Trophoblast cell (in vitro differentiated cells and primary cell): ENCODE results near the gene HIVEP1.
A peak's percentile ranks its signal among the peaks of the same experiment; 100 is the strongest.

ENCODE experiments used
- DNase-seq, 2 donors: peaks; one replicate each; pipeline ENCODE4 v3.0.0-alpha.2; 2016
- H2AFZ ChIP-seq: 2 replicates; pipeline ENCODE4 v1.6.1; 2013; ENCODE audit warnings: low read length, moderate library complexity, mild to moderate bottlenecking; ENCODE audit not compliant: insufficient read depth, poor library complexity
- H2AK5ac ChIP-seq: 2 replicates; pipeline ENCODE4 v1.6.1; 2013; ENCODE audit warnings: mild to moderate bottlenecking, low read length
- H2BK120ac ChIP-seq: 2 replicates; pipeline ENCODE4 v1.6.1; 2013; ENCODE audit warnings: low read length, mild to moderate bottlenecking, moderate library complexity; ENCODE audit not compliant: insufficient read depth, poor library complexity
- H2BK12ac ChIP-seq: 2 replicates; pipeline ENCODE4 v1.6.1; 2013; ENCODE audit warnings: mild to moderate bottlenecking, low read length, moderate library complexity
- H2BK5ac ChIP-seq: 2 replicates; pipeline ENCODE4 v1.6.1; 2013; ENCODE audit warnings: low read length, low read depth, moderate library complexity, mild to moderate bottlenecking; ENCODE audit not compliant: poor library complexity
- H3K14ac ChIP-seq: 2 replicates; pipeline ENCODE4 v1.6.1; 2013; ENCODE audit warnings: mild to moderate bottlenecking, low read length
- H3K18ac ChIP-seq: 2 replicates; pipeline ENCODE4 v1.6.1; 2013; ENCODE audit warnings: mild to moderate bottlenecking, low read length
- H3K23ac ChIP-seq: 2 replicates; pipeline ENCODE4 v1.6.1; 2013; ENCODE audit warnings: low read length
- H3K27ac ChIP-seq: 2 replicates; pipeline ENCODE4 v1.5.1; 2013; ENCODE audit warnings: low read depth, mild to moderate bottlenecking, inconsistent platforms, low read length, moderate library complexity
- H3K27me3 ChIP-seq: 2 replicates; pipeline ENCODE4 v1.6.1; 2013; ENCODE audit warnings: inconsistent platforms, mild to moderate bottlenecking, low read length, moderate library complexity; ENCODE audit not compliant: insufficient read depth
- H3K36me3 ChIP-seq, 2 experiments: 1 replicate in 1 of 2; 2 replicates in 1 of 2; pipeline ENCODE4 v1.6.1; 2013; ENCODE audit warnings: low read length in 2 of 2, mild to moderate bottlenecking in 2 of 2, moderate library complexity in 1 of 2; ENCODE audit not compliant: insufficient read depth in 2 of 2, control insufficient read depth in 1 of 2
- H3K4ac ChIP-seq: 2 replicates; pipeline ENCODE4 v1.6.1; 2013; ENCODE audit warnings: low read depth, mild to moderate bottlenecking, low read length, moderate library complexity
- H3K4me1 ChIP-seq, 2 experiments: 1 replicate in 1 of 2; 2 replicates in 1 of 2; pipeline ENCODE4 v1.6.1; 2013; ENCODE audit warnings: low read length in 2 of 2, mild to moderate bottlenecking in 2 of 2, moderate library complexity in 1 of 2; ENCODE audit not compliant: insufficient read depth in 2 of 2, control insufficient read depth in 1 of 2
- H3K4me2 ChIP-seq: 2 replicates; pipeline ENCODE4 v1.6.1; 2013; ENCODE audit warnings: inconsistent platforms, mild to moderate bottlenecking, low read length, moderate library complexity
- H3K4me3 ChIP-seq: 2 replicates; pipeline ENCODE4 v1.5.1; 2013; ENCODE audit warnings: mild to moderate bottlenecking, low read depth, low read length, inconsistent platforms
- H3K79me1 ChIP-seq: one replicate; pipeline ENCODE4 v1.6.1; 2013; ENCODE audit warnings: low read length
- H3K79me2 ChIP-seq: 2 replicates; pipeline ENCODE4 v1.6.1; 2013; ENCODE audit warnings: low read length, mild to moderate bottlenecking; ENCODE audit not compliant: control insufficient read depth, insufficient read depth, poor library complexity
- H3K9ac ChIP-seq: 2 replicates; pipeline ENCODE4 v1.6.1; 2013; ENCODE audit warnings: mild to moderate bottlenecking, low read length
- H3K9me3 ChIP-seq: 2 replicates; pipeline ENCODE4 v1.6.1; 2013; ENCODE audit warnings: low read depth, mild to moderate bottlenecking, control low read depth, inconsistent platforms, low read length; ENCODE audit not compliant: insufficient read depth
- H4K12ac ChIP-seq: 2 replicates; pipeline ENCODE4 v1.6.1; 2013; ENCODE audit warnings: low read depth, mild to moderate bottlenecking, low read length, moderate library complexity
- H4K8ac ChIP-seq: 2 replicates; pipeline ENCODE4 v1.6.1; 2013; ENCODE audit warnings: low read depth, mild to moderate bottlenecking, low read length, moderate library complexity
- H4K91ac ChIP-seq: one replicate; pipeline ENCODE4 v1.6.1; 2013; ENCODE audit warnings: low read depth, mild to moderate bottlenecking, low read length, moderate library complexity
- WGBS: extraction: QIAGEN DNeasy Blood & Tissue Kit; methylation state at CpG from one replicate; pipeline ENCODE4 v1.1.7; 2013; ENCODE audit warnings: missing lambda C conversion rate; ENCODE audit not compliant: insufficient read length, insufficient coverage; ENCODE audit errors: extremely low coverage; 5-methylcytosine and 5-hydroxymethylcytosine counted together

The HIVEP1 gene

GRCh38 chr6:12137480-12137879 lies 125.4 kb downstream of the HIVEP1 start:
- DNase-seq, result no peak
- Histone ChIP-seq H3K4me3 (no peak overlapping the region), H3K4ac (no peak overlapping the region), H4K12ac (no peak overlapping the region), H3K27me3 (no peaks in the 10 kb centered on the region), H3K14ac (no peak overlapping the region), H3K36me3 (peaks cover 16 to 19% of the 10 kb centered on the region in 2 experiments), H2AFZ (no peak overlapping the region), H3K79me2 (no peaks in the 10 kb centered on the region), H3K4me1 (no peaks in the 10 kb centered on the region), H3K23ac (no peak overlapping the region), H3K27ac (no peak overlapping the region), H3K9me3 (peaks cover 10% of the 10 kb centered on the region), H3K18ac (no peak overlapping the region), H3K4me2 (no peak overlapping the region), H2BK12ac (no peak overlapping the region), H3K9ac (no peak overlapping the region), H2BK120ac (no peak overlapping the region), H4K8ac (no peak overlapping the region), H2AK5ac (no peak overlapping the region), H2BK5ac (no peak overlapping the region), H3K79me1 (no peaks in the 10 kb centered on the region), H4K91ac (no peak overlapping the region)
- WGBS, result no CpG with 5 or more reads among the region's 1 CpG

GRCh38 chr6:12138381-12138780 lies 126.3 kb downstream of the HIVEP1 start:
- WGBS, result no CpG with 5 or more reads among the region's 1 CpG
- H4K12ac ChIP-seq, result no peak overlapping the region
- no peak overlapping the region for H3K18ac ChIP-seq
- no peak for DNase-seq
- H3K79me2 ChIP-seq, result no peaks in the 10 kb centered on the region
- H2AFZ ChIP-seq, result no peak overlapping the region
- no peak overlapping the region for H3K9ac ChIP-seq
- no peak overlapping the region for H3K14ac ChIP-seq
- no peaks in the 10 kb centered on the region for H3K27me3 ChIP-seq
- H3K79me1 ChIP-seq, result no peaks in the 10 kb centered on the region
- peaks cover 10% of the 10 kb centered on the region for H3K9me3 ChIP-seq
- no peak overlapping the region for H2AK5ac ChIP-seq
- no peak overlapping the region for H3K27ac ChIP-seq
- no peak overlapping the region for H3K23ac ChIP-seq
- no peak overlapping the region for H3K4ac ChIP-seq
- H3K4me2 ChIP-seq, result no peak overlapping the region
- no peak overlapping the region for H2BK12ac ChIP-seq
- H2BK120ac ChIP-seq, result no peak overlapping the region
- no peak overlapping the region for H2BK5ac ChIP-seq
- H4K8ac ChIP-seq, result no peak overlapping the region
- no peak overlapping the region for H4K91ac ChIP-seq
- peaks cover 16 to 19% of the 10 kb centered on the region in 2 experiments for H3K36me3 ChIP-seq
- H3K4me1 ChIP-seq, result no peaks in the 10 kb centered on the region
- no peak overlapping the region for H3K4me3 ChIP-seq

- Histone ChIP-seq H3K79me1 (no peaks in the 10 kb centered on the region), H3K36me3 (peaks cover 16 to 19% of the 10 kb centered on the region in 2 experiments), H4K91ac (no peak overlapping the region), H4K8ac (no peak overlapping the region), H3K23ac (no peak overlapping the region), H3K4me1 (no peaks in the 10 kb centered on the region), H4K12ac (no peak overlapping the region), H2BK120ac (no peak overlapping the region), H3K9me3 (peaks cover 10% of the 10 kb centered on the region), H2BK12ac (no peak overlapping the region), H3K27ac (no peak overlapping the region), H3K79me2 (no peaks in the 10 kb centered on the region), H3K14ac (no peak overlapping the region), H3K4me3 (no peak overlapping the region), H3K4me2 (no peak overlapping the region), H3K4ac (no peak overlapping the region), H3K27me3 (no peaks in the 10 kb centered on the region), H2AFZ (no peak overlapping the region), H2AK5ac (no peak overlapping the region), H2BK5ac (no peak overlapping the region), H3K9ac (no peak overlapping the region), H3K18ac (no peak overlapping the region)
- peak; percentile 29 to 50 for DNase-seq
- WGBS, result no CpG with 5 or more reads among the region's 4 CpGs
Measured at GRCh38 chr6:12138936-12139335, 126.8 kb downstream of the HIVEP1 start.

DNA sequence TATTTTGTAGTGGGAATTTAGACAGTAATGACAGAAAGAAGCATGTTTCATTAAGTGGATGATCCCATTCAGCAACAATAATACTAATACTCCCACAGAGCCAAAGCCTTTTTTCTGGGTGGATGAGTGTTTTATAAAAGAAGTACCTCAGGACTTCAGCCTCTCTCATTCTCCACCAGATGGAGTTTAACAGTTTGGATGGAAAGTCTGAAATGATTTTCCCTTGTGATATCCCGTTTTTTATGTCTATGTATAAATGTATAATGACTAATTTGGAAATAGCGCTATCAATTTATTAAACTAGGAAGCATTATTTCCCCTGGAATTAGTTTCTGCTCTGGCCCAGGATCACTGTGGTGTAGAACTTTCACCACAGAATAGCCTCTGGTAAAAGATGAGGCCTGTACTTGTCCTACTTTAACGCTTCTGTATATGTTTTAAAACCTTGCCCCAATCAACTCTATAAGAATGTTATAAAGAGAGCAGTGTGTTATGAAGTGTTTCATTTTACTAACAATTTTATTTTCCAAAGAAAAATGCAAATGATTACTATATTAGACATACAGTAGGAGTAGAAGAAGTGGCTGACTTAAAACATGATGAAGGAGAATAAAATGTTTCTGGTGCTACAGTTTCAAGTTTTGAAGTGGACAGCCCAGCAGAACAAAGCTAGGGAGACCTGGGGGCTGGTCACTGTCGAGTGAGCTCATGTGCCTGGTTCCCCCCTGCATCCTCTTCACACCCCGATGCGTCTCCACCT lies 135.6 kb downstream of the HIVEP1 start:
- no CpG with 5 or more reads among the region's 6 CpGs for WGBS
- no peak overlapping the region for H4K91ac ChIP-seq
- no peak overlapping the region for H3K27ac ChIP-seq
- H2AFZ ChIP-seq, result no peak overlapping the region
- peaks cover 0 to 2% of the 10 kb centered on the region in 2 experiments for H3K36me3 ChIP-seq
- no peaks in the 10 kb centered on the region for H3K4me1 ChIP-seq
- H3K4me3 ChIP-seq, result no peak overlapping the region
- H3K9ac ChIP-seq, result no peak overlapping the region
- no peak overlapping the region for H3K23ac ChIP-seq
- H3K27me3 ChIP-seq, result no peaks in the 10 kb centered on the region
- no peak for DNase-seq
- no peak overlapping the region for H3K4ac ChIP-seq
- no peak overlapping the region for H2BK5ac ChIP-seq
- H3K18ac ChIP-seq, result no peak overlapping the region
- H3K4me2 ChIP-seq, result no peak overlapping the region
- H2AK5ac ChIP-seq, result no peak overlapping the region
- H3K79me2 ChIP-seq, result no peaks in the 10 kb centered on the region
- no peak overlapping the region for H4K8ac ChIP-seq
- H3K9me3 ChIP-seq, result no peaks in the 10 kb centered on the region
- H2BK12ac ChIP-seq, result no peak overlapping the region
- no peak overlapping the region for H3K14ac ChIP-seq
- no peak overlapping the region for H2BK120ac ChIP-seq
- no peak overlapping the region for H4K12ac ChIP-seq
- H3K79me1 ChIP-seq, result no peaks in the 10 kb centered on the region
